Sciatic nerve (tissue), 2 donors: Measurements from ENCODE around the gene PKHD1. TPM values are rescaled to one million over a fixed set of nuclear protein-coding genes. Genes with fewer than 3 reads are reported as not detected.
"Not testable (repeated sequence)": the region's sequence is repeated elsewhere in the genome, so short reads cannot be mapped to it uniquely, and the experiment has no call there.

ENCODE experiments used
- ATAC-seq: fragments of 200-7000 bp; cut with Tn5 transposase; one replicate; pipeline ENCODE4 v1.9.1; 2020; ENCODE audit warnings: mild to moderate bottlenecking, moderate library complexity
- DNase-seq: peaks from one replicate; pipeline ENCODE4 v3.0.0-alpha.2; 2020; ENCODE audit warnings: low spot score
- intact Hi-C: fragments of 100-400 bp; cut with DNase I; formaldehyde crosslinking; loops from one replicate; pipeline ENCODE4 v1.14.2; 2022
- total RNA-seq: library from RNA; stranded (reverse); fragmentation: NEBNext Ultra II Directional; extraction: Animal tissue kit (Norgen Biotek cat#: 25700); gene quantifications from one replicate; pipeline ENCODE4 v1.2.1, GENCODE V29; 2021
- donor health status: DM: no; HTN: no; CAD: no.
- donor health status: DM: no; HTN: no; CAD: no.

Gene PKHD1
- total RNA-seq, 1 donor from 2014 or later: 0.04 TPM

DNA sequence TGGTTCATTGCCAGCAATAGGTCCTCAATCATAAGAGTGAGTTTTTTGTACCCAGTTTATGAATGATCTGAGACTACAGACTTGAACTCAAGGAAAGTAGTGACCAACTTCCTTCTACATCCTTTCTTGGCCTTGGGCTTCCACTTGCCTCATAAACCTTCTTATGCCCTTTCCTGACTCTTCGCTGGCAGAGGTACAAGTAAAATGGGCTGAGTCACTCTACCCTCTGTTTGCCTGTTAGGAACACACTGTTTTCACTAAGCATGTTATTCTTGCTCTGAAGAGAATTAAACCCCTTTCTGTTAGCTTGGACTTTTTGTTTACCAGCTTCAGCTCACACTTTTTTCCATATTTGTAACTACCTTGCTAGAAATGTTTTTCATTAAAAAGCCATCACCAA, 74.4 kb downstream of the PKHD1 start:
- no peak for DNase-seq
- intact Hi-C loops: no loop called here
- peak; percentile 83 for ATAC-seq

DNA sequence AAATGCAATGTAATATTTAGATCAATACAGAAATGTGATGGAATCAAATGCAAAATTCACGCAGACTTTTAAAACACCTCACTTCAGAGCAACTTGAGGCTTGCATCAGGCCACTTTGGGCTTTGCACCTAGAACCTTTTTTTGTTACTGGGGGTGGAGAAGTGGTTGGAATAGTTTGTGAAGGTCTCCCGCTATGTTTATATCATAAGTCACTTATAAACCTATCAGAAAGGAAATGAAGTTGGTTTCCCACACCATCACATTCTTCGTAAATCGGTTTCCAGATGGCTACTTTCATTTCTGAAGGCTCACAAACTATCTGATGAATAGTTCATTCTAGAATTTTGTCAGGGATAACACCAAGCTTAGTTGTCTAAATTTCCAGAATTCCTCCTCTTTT, 74.8 kb downstream of the PKHD1 start:
- ATAC-seq: no peak
- intact Hi-C loops: no loop called here
- no peak for DNase-seq

DNA sequence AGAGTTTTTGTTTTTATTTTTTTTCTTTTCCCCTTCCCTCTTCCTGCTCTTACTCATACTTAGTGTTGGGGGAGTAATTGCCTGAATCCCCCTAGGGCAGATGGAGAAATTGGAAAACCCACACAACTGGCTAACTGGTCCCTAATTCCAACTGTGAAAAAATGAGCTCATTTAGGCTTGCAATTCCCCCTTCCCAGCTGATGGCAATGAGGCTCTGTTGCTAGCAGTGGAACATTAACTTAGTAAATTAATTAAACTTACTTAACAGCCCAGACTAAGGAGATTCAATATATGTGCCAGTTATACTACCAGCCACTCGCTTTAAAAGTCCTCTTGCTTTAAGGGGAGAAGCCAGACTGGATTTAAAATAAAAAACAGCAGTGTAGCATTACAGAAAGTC, 76.6 kb downstream of the PKHD1 start:
- no peak for DNase-seq
- ATAC-seq: no peak
- intact Hi-C loops: no loop called here

DNA sequence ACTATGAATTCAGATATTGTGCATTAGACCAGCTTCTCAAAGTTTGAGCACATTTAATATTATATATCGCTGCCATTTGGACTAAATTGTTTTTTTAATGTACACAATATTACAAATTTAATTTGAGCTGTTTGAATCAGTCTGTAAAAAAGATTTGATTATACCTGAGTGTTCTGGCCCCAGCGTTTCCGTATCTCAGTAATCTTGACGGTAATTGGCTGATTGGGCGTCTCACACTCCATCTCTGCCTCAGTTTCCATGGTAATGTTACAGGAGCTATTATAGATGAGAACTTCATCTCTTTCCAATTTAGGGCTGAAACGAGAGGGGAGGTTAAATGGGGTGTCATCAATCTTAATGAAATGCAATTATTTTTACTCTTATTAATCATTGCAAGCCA, 77.3 kb downstream of the PKHD1 start:
- ATAC-seq (no peak), DNase-seq (no peak)
- intact Hi-C loops: no loop called here

DNA sequence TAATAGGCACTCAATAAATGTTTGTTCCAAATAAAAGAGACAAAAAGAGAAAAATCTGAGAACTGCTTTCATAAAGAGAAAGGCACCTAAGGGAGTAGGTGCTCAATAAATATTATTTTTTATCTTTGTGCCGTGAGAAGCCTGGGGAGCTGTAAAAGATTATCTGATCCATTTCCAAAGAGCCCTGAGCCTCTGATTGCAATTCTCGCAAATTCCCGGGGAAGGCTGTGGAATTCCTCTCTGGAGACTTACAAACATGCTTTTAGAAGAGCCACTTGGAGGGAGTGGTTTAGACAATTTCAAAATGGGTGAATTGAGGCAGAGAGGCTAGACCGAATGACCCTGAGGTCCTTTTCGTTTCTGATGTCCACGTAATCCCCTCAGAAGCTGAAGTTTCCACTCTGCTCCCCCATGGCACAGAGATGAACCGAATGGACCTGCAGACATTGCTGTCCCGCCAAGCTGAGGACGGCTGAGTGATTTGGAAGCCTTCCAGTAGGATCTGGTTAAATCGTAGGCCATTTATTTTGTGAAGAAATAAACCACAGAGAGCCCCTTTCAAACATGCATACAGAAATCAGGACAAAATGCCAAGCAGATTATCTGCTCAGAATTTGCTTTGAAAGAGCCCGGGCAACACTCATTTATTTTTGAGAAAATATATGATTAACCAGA, 77.8 kb downstream of the PKHD1 start:
- ATAC-seq (no peak), DNase-seq (no peak)
- intact Hi-C loops: no loop called here

DNA sequence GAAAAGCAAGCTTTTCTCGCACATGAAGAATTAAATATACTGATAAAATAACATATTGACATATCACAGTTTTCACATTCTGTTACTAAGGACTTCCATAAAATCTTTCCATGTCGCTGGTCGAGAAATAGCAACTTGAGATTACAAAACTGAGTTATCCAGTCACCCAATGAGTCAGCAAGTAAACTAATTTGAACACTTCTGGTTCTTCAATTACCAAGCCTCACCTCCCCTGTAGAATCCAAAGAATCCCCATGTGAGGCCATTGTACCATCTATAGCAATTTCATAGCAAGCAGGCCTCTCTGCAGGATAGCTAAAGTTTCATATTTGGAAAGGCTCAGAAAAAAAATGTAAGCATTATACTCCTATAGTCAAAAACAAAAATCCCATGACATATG, 87.3 kb downstream of the PKHD1 start:
- DNase-seq: no peak
- no peak for ATAC-seq
- intact Hi-C loops: no loop called here

DNA sequence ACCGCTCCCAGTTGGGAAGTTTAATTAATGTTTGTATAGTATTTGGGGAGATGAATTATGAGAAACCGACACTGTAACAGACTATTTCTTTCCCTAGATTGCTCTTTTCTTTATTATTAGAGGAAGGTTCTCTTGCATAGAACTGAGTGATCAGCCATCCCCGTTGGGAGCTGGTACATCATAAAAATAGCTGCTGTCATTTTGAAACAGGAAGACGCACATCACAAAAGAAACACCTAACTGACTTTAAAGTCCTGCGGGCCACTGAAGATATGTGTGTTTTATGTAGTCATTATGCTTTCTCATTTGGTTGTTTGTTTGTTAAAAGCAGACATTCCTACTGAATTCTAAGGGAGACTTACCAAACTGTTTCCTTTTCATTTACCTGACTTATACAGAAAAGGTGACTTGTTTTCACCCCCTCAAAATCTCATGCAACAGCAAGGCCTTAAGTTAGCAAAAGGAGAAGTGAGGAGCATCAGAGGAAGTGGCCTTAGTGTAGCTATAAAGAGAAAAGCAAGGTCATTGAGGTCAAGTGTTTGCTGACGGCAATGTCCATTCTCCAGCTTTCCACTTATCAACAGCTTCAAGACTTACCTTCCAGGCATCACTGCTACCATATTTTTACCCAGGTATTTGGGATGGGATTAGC, 91.0 kb downstream of the PKHD1 start:
- no peak for DNase-seq
- intact Hi-C loops: no loop called here
- no peak for ATAC-seq

DNA sequence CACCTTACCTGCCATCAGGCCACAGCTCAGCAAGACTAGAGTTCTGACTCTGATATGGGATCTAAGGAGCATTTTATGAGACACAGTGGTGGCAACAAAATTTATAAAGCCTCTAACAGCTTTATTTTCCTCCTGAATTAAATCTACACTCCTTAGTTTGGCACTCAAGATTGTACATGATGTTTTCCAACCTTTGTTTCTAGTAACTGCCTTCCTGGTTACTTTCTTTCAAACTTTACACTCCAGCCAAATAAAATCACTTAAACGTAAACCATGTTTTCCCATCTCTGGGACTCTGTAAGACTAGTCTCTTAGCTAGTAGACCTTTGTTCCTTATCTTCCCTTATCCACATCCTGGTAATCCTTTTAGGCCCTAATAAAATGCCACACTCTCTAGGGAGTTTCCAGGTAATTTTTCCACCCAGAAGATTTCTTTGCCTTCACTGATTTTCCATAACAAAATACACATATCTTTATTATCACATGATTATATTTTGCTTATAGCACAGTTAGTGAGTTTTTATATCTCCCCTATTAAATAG, 92.1 kb downstream of the PKHD1 start:
- DNase-seq (no peak), ATAC-seq (no peak)
- intact Hi-C loops: no loop called here

DNA sequence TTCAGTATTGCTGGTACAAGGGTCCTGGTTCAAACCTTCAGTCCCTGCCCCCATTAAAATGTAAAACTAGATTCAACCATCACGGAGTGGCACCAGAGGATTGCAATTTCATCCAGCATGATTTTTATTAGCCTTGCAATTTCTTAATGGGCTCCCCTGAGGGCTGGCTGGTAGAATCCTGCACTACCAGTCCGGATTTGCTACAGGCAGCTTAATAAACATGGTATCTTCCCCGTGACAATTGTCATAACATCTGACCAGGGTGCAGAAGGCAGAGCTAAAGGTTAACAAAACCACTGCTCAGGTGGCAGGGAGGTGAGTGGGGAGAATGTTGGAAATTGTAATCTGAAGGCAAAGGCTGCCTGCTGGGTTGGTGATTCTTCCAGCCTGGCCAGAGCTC, 94.5 kb downstream of the PKHD1 start:
- ATAC-seq: no peak
- intact Hi-C loops: no loop called here
- no peak for DNase-seq

DNA sequence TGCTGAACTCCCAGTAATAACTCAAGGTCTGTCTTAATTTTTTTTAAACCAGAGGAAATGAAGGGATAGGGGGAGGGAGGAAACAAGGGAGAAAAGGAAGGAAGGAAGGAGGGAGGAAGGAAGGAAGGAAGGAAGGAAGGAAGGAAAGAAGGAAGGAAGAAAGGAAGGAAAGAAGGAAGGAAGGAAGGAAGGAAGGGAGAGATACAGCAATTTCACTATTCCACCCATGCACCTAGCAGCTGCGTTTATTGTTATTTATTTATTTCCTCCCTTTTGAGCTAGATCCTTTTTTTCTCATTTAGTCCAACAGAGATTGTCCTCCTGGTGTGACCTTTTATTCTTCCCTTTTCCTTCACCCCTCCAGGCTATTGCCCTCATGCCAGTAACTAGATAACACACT, 97.6 kb downstream of the PKHD1 start:
- no peak for ATAC-seq
- intact Hi-C loops: no loop called here
- DNase-seq: no peak

DNA sequence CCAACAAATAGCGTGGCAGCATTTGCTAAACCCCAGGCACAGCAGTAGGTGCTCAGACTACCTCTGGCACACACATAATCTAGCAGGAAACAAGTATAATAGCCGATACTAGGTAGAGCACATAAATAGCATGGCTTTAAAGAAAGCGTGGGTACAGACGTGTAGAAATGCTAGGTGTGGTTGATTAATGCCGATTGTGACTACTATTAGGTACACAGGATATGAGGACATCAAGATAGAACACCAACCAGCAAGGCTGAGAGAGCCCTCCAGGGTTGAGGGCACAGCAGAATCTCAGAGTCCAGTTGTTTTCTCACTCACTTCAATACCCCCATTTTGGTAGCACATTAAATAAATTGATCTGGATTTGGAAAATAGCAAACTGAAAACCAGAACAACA, 100.5 kb downstream of the PKHD1 start:
- ATAC-seq: no peak
- intact Hi-C loops: no loop called here
- DNase-seq: no peak

DNA sequence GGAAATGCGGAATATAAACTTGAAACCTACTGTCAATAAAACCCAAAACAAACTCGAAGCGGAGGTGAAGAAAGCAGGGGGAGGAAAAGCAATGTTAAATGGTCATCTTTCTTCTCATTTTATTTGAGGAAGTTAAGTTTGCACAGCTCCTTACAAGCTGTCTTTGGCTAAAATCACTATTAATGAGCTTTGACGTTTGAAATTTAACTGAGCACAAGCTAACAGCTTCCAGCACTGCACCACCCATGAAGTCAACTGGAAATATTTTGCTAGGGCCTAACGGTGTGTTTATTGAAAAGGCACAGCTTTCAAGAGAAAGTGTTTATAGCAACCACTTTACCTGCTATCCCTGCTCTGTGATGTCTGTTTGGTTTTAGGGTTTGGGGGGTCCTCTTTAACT, 103.8 kb downstream of the PKHD1 start:
- ATAC-seq: no peak

DNA sequence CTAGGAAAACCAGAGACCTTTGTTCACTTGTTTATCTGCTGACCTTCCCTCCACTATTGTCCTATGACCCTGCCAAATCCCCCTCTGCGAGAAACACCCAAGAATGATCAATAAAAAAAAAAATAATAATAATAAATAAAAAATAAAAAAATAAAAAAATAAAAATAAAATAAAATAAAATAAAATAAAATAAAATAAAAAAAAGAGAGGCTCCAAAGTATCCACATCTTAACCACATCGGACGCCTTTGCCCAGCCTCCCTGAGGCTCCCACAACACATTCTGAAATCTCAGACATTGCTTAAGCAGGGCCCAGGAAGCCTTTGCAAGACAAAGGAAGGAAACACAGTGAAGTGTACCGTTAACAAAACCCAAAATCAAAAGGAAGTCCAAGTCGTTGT, 104.7 kb downstream of the PKHD1 start:
- intact Hi-C loops, DNase-seq, ATAC-seq: not testable (repeated sequence)

More for the DNA sequence above, 103.8 kb downstream of the PKHD1 start:
- no peak for DNase-seq
- intact Hi-C loops: no loop called here

DNA sequence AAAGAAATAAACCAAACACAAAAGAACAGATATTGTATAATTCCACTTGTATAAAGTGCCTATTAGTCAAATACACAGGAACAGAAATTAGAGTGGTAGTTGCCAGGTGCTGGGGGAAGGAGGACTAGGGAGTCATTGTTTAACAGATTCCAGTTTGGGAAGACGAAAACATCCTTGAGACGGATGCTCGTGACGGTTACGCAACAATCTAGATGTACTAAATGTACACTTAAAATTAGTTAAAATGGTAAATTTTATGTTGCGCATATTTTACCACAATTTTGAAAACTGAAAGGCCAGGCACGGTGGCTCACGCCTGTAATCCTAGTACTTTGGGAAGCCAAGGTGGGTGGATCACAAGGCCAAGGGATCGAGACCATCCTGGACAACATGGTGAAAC, 111.0 kb downstream of the PKHD1 start:
- ATAC-seq: no peak
- intact Hi-C loops: no loop called here

DNA sequence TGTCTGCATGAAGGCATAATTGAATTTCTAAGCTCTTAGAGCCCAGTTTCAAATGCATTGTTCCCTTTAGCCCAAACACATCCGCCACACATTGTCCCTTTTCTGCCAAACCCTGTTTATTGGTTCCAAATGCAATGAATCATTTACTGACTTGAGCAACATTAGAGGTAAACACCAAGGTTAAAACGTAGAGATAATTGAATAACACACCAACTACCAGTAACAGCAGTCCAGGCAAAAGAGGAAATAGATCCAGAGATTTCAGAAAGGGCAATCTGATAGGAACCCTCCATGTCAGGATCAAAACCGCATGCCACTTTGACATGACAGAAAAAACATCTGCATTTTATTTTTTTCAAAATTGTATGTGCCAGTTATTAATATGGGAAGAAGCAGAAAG, 114.8 kb downstream of the PKHD1 start:
- DNase-seq (no peak), ATAC-seq (no peak)
- intact Hi-C loops: no loop called here

More for the DNA sequence above, 111.0 kb downstream of the PKHD1 start:
- DNase-seq: no peak

DNA sequence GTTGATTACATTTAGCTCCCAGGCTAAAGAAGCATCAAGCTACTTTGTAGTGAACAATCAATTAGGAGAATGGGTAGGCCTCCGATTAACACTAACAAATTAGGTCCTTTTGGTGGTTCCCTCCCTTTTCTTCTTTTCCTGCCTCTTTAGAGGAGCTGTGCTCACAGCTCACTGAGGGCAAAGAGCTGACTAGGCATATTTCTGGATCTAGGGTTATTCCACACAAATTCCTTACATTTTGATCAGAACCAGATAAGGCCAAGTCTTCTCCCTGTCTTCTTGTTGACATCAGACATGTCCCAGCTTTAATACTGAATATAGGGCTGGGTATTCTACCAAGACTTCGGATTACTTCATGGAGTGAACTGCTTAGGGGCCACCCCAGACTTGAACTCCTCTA, 119.1 kb downstream of the PKHD1 start:
- intact Hi-C loops: loop anchor here (10.0 kb wide), 1 partner anchor 1153 kb away; the partner anchor contains the start of gene TFAP2B

DNA sequence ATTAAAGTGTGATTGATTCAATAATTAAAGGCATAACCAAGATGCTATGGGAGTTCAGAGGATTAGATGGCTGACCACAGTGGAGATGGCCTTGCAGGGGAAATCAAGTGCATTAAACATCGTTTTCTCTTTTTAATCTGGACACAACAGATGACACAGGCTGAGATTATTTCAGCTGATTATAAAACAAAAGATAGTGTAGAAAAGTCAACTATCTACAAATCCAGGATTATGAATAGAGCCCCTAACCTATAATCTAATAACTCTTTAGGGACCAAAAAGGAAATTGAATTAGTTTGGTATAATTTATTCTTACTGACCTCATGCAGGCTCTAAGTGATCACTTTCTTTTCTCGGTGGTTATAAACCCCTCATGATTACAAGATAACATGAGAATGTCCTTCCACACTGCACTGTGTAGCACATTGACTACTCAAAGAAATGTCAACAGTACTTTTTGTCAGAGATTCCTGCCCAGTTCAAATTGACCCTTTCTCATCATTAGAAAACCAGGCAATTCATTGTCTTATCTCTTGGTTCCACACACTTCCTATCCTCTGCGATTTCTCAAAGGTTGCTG, 122.1 kb downstream of the PKHD1 start:
- no peak for ATAC-seq
- DNase-seq: no peak
- intact Hi-C loops: loop anchor here (10.0 kb wide), 1 partner anchor 1151 kb away; the partner anchor contains the start of gene TFAP2B

More for the DNA sequence above, 119.1 kb downstream of the PKHD1 start:
- ATAC-seq (no peak), DNase-seq (no peak)

DNA sequence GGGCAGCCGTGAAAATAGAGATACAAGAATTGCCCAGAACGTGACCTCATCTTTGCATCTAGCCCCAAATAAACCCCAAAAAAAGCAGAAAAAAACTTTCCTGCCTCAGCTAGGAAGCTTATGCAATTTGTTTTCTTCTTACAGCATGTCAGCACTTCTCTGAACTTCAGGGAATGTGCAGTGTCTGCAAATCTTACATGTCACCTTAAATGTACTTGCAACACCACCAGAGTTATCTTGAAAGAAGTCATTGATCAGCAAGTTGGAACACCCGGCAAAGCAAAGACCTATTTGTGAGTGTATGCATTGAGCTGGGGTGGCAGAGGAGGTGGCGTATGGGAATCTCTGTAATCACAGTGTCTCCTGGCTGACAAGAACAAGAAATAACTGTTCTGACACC, 123.4 kb downstream of the PKHD1 start:
- DNase-seq (no peak), ATAC-seq (no peak)
- intact Hi-C loops: loop anchor here (10.0 kb wide), 1 partner anchor 1149 kb away; the partner anchor contains the start of gene TFAP2B

DNA sequence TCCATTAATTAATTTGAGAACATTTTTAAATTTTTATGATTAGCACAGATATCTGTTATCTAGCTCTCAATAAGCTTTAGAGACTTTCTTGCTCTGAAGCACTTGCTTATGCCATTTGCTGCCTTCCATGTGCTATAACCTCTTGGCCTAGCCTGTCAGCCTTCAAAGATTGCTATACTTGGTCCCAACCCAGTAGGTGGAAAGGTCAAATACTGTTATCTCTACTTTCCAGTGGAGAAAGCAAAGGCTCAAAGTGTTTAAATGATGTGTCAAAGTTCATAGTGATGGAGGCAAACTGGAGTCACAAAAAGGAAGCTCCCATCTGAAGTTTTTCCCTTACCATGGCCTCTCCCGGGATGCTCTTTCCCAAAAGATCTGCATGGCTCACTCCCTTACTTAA, 125.1 kb downstream of the PKHD1 start:
- DNase-seq (no peak), ATAC-seq (no peak)
- intact Hi-C loops: loop anchor here (10.0 kb wide), 1 partner anchor 1148 kb away; the partner anchor contains the start of gene TFAP2B

DNA sequence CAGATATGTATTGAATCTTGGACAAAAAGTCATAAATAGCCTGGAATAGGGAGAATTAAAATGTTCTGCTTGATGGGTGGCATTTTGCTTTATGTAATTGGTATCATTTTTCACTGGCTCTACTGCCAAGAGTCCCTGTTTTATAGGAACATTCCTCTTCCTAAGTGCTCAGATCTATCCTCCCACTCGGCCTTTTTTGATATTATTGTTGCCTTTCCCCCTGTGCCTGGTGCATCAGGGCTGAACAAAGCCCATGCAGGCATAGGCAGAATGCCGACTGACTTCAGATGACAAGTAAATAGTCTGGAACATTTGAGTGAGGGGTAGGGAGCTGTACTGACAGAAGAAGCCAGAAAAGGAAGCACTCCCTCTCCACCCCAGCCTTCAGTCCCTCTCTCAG, 127.0 kb downstream of the PKHD1 start:
- ATAC-seq: no peak
- intact Hi-C loops: loop anchor here (10.0 kb wide), 1 partner anchor 1146 kb away; the partner anchor contains the start of gene TFAP2B
- DNase-seq: no peak
